ENCODE measurements around the gene PIWIL1.

- TF ChIP-seq POLR2A (IDR thresholded peaks at IDR 0.05; ENCODE audit: low read length) (no peak), GATA1 (IDR thresholded peaks at IDR 0.05; ENCODE audit: low read depth, low read length) (no peak)
Measured at GRCh38 chr12:130398100-130398848, 60.6 kb downstream of the PIWIL1 start.

Measured in erythroblast (primary cell).